Smooth muscle cell (in vitro differentiated cells): ENCODE results near the gene SLC35B3. TPM values are rescaled to one million over a fixed set of nuclear protein-coding genes. Genes with fewer than 3 reads are reported as not detected.
"Not testable (repeated sequence)": the region's sequence is repeated elsewhere in the genome, so short reads cannot be mapped to it uniquely, and the experiment has no call there.

Source experiments
- DNase-seq: peaks from one replicate; lab custom pipeline; 2025; ENCODE audit not compliant: unreplicated experiment; lab: John Stamatoyannopoulos, UW
- H2AFZ ChIP-seq: fragments of 200-600 bp; sonication (generic); 2 replicates; pipeline ENCODE4 v1.6.0; 2016; ENCODE audit warnings: antibody characterized with exemption, low read depth, mild to moderate bottlenecking
- H3F3A ChIP-seq: fragments of 200-600 bp; sonication (generic); 2 replicates; pipeline ENCODE4 v1.6.0; 2017; ENCODE audit warnings: antibody characterized with exemption, low read depth
- H3K27ac ChIP-seq: fragments of 200-600 bp; sonication (generic); 2 replicates; pipeline ENCODE4 v1.5.1; 2016; ENCODE audit warnings: low read depth, mild to moderate bottlenecking
- H3K27me3 ChIP-seq: fragments of 200-600 bp; sonication (generic); 2 replicates; pipeline ENCODE4 v1.6.1; 2016; ENCODE audit warnings: low read depth, mild to moderate bottlenecking
- H3K36me3 ChIP-seq: fragments of 200-600 bp; sonication (generic); 2 replicates; pipeline ENCODE4 v1.5.1; 2016; ENCODE audit warnings: low read depth
- H3K4me1 ChIP-seq: fragments of 200-600 bp; sonication (generic); 2 replicates; pipeline ENCODE4 v1.5.1; 2016; ENCODE audit warnings: low read depth
- H3K4me2 ChIP-seq: fragments of 200-600 bp; sonication (generic); 2 replicates; pipeline ENCODE4 v1.6.0; 2016; ENCODE audit warnings: mild to moderate bottlenecking
- H3K4me3 ChIP-seq: fragments of 200-600 bp; sonication (generic); 2 replicates; pipeline ENCODE4 v1.5.1; 2016; ENCODE audit warnings: mild to moderate bottlenecking
- H3K79me2 ChIP-seq: fragments of 200-600 bp; sonication (generic); 2 replicates; pipeline ENCODE4 v1.6.0; 2016; ENCODE audit warnings: low read depth, mild to moderate bottlenecking
- H3K9ac ChIP-seq: fragments of 200-600 bp; sonication (generic); 2 replicates; pipeline ENCODE4 v1.6.0; 2016; ENCODE audit warnings: low read depth
- H3K9me3 ChIP-seq: fragments of 200-600 bp; sonication (generic); replicated peaks from 2 replicates; pipeline ENCODE4 v1.5.1; 2016; ENCODE audit warnings: low read depth
- H4K20me1 ChIP-seq: fragments of 200-600 bp; sonication (generic); 2 replicates; pipeline ENCODE4 v1.6.0; 2016; ENCODE audit warnings: low read depth
- WGBS: methylation state at CpG from one replicate; pipeline ENCODE4 v1.1.7; 2016; ENCODE audit warnings: low lambda C conversion rate; 5-methylcytosine and 5-hydroxymethylcytosine counted together
- polyA plus RNA-seq: library from polyadenylated mRNA; unstranded; fragments of >200 nt; fragmentation: Nextera tagmentation; extraction: Ambion mirVana; gene quantifications from 2 replicates; pipeline ENCODE4 v1.2.1, GENCODE V29; 2016
- total RNA-seq: library from RNA; depleted of rRNA; stranded (reverse); fragments of >200 nt; gene quantifications from 2 replicates; pipeline ENCODE4 v1.2.3, GENCODE V29; 2014
- TF ChIP-seq, protein P1 (sequence below): fragments of 200-600 bp; sonication (generic); IDR thresholded peaks from 2 replicates; pipeline ENCODE4 v1.5.1; 2017; ENCODE audit warnings: borderline replicate concordance, mild to moderate bottlenecking, antibody characterized with exemption; ENCODE audit not compliant: insufficient read depth, poor library complexity, severe bottlenecking

SLC35B3 gene
- total and polyA plus RNA-seq, 2 experiments from 2014 or later, result 24.2 to 24.5 TPM

DNA sequence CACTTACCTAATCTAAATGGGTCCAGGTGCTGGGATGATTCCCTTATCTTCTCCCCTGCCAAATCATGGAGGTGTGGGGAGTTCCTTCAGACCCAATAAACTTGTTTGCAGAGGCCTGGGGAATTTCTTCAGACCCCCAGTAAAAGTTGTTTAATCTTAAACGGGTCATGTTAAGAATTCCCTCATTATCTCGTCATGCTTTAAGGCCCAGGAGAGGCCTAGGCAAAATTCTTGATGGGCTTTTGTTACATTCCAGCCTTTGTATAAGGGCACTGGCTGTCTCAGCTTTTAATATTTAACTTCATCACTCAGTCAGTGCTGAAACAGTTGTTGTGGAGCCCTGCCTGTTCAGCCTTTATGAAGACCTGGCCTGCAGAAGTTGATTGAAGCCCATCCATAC is 11.0 kb upstream of the SLC35B3 start:
- no peaks in the 10 kb centered on the region for H3K9me3 ChIP-seq
- H3K79me2 ChIP-seq, result no peaks in the 10 kb centered on the region
- DNase-seq, result no peak
- no peaks in the 10 kb centered on the region for H3K4me1 ChIP-seq
- H3K27me3 ChIP-seq, result no peaks in the 10 kb centered on the region
- H2AFZ ChIP-seq, result no peak overlapping the region
- no peak overlapping the region for H3K4me2 ChIP-seq
- 40% methylated on average over 2 of the region's 2 CpGs for WGBS
- no peaks in the 10 kb centered on the region for H3F3A ChIP-seq
- no peaks in the 10 kb centered on the region for H3K36me3 ChIP-seq
- no peak overlapping the region for H3K9ac ChIP-seq
- H3K27ac ChIP-seq, result no peak overlapping the region
- H4K20me1 ChIP-seq, result no peaks in the 10 kb centered on the region
- TF ChIP-seq, protein P1, sequence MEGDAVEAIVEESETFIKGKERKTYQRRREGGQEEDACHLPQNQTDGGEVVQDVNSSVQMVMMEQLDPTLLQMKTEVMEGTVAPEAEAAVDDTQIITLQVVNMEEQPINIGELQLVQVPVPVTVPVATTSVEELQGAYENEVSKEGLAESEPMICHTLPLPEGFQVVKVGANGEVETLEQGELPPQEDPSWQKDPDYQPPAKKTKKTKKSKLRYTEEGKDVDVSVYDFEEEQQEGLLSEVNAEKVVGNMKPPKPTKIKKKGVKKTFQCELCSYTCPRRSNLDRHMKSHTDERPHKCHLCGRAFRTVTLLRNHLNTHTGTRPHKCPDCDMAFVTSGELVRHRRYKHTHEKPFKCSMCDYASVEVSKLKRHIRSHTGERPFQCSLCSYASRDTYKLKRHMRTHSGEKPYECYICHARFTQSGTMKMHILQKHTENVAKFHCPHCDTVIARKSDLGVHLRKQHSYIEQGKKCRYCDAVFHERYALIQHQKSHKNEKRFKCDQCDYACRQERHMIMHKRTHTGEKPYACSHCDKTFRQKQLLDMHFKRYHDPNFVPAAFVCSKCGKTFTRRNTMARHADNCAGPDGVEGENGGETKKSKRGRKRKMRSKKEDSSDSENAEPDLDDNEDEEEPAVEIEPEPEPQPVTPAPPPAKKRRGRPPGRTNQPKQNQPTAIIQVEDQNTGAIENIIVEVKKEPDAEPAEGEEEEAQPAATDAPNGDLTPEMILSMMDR, result no peak
- H3K4me3 ChIP-seq, result no peak overlapping the region

DNA sequence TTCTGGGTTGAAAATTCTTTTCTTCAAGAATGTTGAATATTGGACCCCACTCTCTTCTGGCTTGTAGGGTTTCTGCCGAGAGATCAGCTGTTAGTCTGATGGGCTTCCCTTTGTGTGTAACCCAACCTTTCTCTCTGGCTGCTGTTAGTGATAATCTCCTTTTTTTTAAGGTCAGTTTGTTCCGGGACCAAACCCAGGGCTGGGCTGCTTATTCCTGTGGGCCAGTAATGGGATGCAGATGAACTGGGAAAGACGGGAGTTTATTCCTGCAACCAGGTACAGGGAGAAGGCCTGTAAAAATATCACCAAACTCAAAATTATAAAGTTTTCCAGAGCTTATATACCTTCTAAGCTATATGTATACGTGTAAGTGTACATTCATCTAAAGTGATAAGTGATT is 10.6 kb upstream of the SLC35B3 start:
- not testable (repeated sequence) for H3K27ac ChIP-seq
- 68% methylated on average over 4 of the region's 4 CpGs for WGBS

DNA sequence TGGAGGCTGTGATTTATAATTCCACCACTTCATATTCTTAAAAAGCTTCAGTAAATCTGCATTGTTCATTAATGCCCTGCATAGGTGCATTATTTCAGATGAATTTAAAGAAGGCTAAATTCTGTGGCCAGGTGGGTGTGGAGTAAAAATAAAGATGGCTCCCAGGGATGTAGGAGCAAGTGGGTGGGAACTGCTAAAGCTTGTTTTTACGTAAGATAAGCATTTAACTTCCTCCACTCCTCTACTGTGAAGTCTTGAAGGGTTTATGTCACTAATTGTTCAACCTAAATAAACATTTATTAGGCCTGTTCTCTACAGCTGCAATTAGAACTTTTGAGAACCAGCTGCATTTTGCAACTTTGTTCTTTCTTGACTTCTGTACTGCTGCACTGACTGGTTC is 6.8 kb upstream of the SLC35B3 start:
- Histone ChIP-seq H3K9ac (no peak overlapping the region), H3K27me3 (no peaks in the 10 kb centered on the region), H3K36me3 (no peaks in the 10 kb centered on the region), H3K27ac (no peak overlapping the region), H3K4me1 (no peaks in the 10 kb centered on the region), H3K4me3 (no peak overlapping the region), H2AFZ (no peak overlapping the region), H3F3A (no peaks in the 10 kb centered on the region), H3K79me2 (no peaks in the 10 kb centered on the region), H4K20me1 (no peaks in the 10 kb centered on the region), H3K9me3 (no peaks in the 10 kb centered on the region), H3K4me2 (no peak overlapping the region)
- 29% methylated on average over 1 of the region's 1 CpG for WGBS
- TF ChIP-seq, protein P1, result no peak
- no peak for DNase-seq

More for the DNA sequence above, 10.6 kb upstream of the SLC35B3 start:
- not testable (repeated sequence) for H3K27me3 ChIP-seq, H4K20me1 ChIP-seq, H3K79me2 ChIP-seq, H3K36me3 ChIP-seq, H3K4me1 ChIP-seq, DNase-seq, H2AFZ ChIP-seq, H3K9me3 ChIP-seq, H3K4me2 ChIP-seq, H3K9ac ChIP-seq, H3F3A ChIP-seq, H3K4me3 ChIP-seq

DNA sequence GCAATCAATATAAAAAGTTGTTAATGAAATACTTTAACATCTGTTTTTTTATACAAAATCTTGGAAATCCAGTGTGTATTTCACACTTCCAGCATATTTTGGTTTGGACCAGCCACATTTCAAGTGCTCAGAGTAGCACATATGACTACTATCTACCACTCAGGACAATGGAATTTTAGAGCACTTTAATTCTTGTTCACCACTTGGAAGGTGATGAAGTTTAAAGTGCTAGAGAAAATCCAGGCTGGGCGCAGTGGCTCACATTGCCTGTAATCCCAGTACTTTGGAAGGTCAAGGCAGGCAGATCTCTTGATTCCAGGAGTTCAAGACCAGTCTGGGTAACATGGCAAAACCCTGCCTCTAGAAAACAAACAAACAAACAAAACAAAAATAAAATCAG is 6.1 kb upstream of the SLC35B3 start:
- no peak overlapping the region for H3K4me2 ChIP-seq
- no peaks in the 10 kb centered on the region for H3K4me1 ChIP-seq
- H3K27me3 ChIP-seq, result no peaks in the 10 kb centered on the region
- H3K9me3 ChIP-seq, result no peaks in the 10 kb centered on the region
- no peak overlapping the region for H3K4me3 ChIP-seq
- no peaks in the 10 kb centered on the region for H4K20me1 ChIP-seq
- DNase-seq, result no peak
- no peaks in the 10 kb centered on the region for H3K36me3 ChIP-seq
- no peak overlapping the region for H2AFZ ChIP-seq
- H3K27ac ChIP-seq, result no peak overlapping the region
- TF ChIP-seq, protein P1, result no peak
- WGBS, result 59% methylated on average over 1 of the region's 1 CpG
- no peak overlapping the region for H3K9ac ChIP-seq
- no peaks in the 10 kb centered on the region for H3F3A ChIP-seq
- no peaks in the 10 kb centered on the region for H3K79me2 ChIP-seq
